GM18502 (cell line): Measurements from ENCODE around the gene UNC45A.
A peak's percentile ranks its signal among the peaks of the same experiment; 100 is the strongest.
"Not testable (repeated sequence)": the region's sequence is repeated elsewhere in the genome, so short reads cannot be mapped to it uniquely, and the experiment has no call there.

Experiments used
- ATAC-seq: cut with Tn5 transposase; IDR thresholded peaks from one replicate; pipeline ENCODE4 v1.9.1; 2021; ENCODE audit warnings: mild to moderate bottlenecking; ENCODE audit not compliant: unreplicated experiment, poor library complexity

Gene UNC45A, protein sequence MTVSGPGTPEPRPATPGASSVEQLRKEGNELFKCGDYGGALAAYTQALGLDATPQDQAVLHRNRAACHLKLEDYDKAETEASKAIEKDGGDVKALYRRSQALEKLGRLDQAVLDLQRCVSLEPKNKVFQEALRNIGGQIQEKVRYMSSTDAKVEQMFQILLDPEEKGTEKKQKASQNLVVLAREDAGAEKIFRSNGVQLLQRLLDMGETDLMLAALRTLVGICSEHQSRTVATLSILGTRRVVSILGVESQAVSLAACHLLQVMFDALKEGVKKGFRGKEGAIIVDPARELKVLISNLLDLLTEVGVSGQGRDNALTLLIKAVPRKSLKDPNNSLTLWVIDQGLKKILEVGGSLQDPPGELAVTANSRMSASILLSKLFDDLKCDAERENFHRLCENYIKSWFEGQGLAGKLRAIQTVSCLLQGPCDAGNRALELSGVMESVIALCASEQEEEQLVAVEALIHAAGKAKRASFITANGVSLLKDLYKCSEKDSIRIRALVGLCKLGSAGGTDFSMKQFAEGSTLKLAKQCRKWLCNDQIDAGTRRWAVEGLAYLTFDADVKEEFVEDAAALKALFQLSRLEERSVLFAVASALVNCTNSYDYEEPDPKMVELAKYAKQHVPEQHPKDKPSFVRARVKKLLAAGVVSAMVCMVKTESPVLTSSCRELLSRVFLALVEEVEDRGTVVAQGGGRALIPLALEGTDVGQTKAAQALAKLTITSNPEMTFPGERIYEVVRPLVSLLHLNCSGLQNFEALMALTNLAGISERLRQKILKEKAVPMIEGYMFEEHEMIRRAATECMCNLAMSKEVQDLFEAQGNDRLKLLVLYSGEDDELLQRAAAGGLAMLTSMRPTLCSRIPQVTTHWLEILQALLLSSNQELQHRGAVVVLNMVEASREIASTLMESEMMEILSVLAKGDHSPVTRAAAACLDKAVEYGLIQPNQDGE

DNA sequence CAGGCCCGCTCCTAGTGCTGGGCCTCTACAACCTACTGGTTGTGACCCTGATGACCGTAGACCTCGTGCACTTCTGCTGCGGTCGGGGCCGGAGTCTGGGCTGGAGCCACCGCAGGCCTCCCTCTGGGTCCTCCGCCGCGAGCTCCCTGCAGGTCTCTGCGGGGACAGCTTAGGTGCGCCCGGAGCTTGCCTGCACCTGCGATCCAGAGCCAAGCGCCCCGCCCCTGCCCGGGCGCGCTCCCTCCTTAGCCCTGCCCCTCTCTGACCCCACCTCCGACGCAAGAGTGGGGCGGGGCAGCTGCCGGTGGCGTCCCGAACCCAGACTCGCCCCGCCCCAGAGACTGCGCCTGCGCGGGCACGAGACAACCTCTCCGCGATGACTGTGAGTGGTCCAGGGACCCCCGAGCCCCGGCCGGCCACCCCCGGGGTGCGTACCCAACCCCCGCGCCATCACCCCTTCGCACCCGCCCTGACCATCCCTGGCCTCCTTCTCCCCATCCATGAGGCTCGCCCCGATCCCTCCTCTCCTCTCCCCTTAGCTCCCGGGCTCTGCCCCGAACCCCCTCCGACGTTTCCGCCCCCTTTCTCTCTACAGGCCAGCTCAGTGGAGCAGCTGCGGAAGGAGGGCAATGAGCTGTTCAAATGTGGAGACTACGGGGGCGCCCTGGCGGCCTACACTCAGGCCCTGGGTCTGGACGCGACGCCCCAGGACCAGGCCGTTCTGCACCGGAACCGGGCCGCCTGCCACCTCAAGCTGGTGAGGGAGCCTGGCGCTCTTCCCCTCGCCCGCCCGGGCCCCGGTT lies at the start of gene UNC45A:
Gene UNC45A, plus strand, starts transcription at position 337 of the 803 bp plus-strand sequence. Its CDS starts 40 bp downstream, at position 377.
- peak; percentile 68 for ATAC-seq

DNA sequence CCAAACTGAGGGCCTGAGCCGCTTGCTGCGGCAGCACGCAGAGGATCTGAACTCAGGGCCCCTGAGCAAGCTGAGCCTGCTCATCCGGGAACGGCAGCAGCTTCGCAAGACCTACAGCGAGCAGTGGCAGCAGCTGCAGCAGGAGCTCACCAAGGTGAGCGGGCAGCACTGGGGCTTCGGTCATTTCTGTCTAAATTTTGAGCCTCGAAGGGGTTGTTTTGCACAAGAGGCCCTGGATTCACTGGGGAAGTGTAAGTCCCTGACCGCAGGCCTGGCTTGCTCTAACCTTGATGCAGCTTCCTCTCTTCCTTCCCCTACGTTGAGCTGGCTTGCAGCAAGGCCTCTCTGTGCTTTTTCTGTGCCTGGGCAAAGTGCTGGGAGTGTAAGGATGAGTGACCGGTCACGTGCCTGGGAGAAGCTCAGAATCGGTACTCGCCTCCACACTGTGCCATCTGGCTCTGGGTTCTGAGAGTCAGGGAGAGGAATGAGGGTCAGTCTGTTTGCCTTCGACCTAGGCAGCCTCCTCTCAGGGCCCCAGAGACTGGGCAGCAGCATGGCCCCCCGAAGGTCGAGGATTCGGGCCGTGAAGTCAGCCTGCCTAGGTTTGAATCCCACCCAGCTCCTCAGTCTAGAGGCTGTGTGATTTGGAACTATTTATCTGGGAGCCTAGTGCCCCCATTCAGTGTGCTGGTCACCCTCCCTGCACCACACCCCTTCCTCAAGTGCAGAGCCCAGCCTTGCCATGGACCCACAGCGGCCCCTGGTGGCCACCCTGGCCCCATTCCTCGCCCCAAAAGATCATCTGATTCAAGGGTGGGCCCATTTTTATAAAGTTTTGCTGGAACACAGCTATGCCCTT lies 49.4 kb upstream of the UNC45A start:
- ATAC-seq: peak; percentile 59

DNA sequence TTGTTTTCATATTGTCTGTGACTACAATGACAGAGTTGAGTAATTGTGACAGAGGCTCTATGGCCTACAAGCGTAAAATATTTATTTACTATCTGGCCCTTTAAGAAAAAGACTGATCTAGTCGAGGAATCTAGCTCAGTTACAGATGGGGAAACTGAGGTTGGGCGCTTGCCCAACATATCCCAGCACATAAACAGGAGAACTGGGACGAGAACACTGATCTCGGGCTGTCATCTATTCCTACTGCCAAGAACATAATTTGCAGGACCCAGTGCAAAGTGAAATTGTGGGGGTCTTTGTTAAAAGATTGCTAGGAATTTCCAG lies 48.8 kb upstream of the UNC45A start:
- ATAC-seq: no peak

DNA sequence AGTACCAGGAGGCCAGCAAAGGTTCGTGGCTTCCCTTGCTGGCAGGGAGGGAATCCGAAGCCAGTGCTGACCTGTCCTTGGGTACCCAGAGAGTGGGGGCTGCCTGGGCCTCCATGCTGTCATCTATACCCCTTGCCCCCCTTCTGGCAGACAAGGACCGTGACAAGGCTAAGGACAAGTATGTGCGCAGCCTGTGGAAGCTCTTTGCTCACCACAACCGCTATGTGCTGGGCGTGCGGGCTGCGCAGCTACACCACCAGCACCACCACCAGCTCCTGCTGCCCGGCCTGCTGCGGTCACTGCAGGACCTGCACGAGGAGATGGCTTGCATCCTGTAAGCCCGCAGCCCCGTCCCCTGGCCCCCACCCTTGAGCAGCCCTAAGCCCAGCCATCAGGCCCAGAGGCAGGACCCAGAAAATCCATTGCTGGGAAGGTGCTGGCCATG lies 48.0 kb upstream of the UNC45A start:
- ATAC-seq: no peak

DNA sequence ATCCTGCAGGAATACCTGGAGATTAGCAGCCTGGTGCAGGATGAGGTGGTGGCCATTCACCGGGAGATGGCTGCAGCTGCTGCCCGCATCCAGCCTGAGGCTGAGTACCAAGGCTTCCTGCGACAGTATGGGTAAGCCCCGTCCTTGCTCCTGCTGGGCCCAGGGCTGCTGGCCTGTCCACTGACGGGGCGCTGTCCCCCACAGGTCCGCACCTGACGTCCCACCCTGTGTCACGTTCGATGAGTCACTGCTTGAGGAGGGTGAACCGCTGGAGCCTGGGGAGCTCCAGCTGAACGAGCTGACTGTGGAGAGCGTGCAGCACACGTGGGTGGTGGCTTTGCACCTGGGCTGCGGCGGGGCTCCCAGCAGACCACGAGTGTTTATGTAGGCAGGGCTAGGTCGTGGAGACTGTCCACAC lies 45.8 kb upstream of the UNC45A start:
- no peak for ATAC-seq

DNA sequence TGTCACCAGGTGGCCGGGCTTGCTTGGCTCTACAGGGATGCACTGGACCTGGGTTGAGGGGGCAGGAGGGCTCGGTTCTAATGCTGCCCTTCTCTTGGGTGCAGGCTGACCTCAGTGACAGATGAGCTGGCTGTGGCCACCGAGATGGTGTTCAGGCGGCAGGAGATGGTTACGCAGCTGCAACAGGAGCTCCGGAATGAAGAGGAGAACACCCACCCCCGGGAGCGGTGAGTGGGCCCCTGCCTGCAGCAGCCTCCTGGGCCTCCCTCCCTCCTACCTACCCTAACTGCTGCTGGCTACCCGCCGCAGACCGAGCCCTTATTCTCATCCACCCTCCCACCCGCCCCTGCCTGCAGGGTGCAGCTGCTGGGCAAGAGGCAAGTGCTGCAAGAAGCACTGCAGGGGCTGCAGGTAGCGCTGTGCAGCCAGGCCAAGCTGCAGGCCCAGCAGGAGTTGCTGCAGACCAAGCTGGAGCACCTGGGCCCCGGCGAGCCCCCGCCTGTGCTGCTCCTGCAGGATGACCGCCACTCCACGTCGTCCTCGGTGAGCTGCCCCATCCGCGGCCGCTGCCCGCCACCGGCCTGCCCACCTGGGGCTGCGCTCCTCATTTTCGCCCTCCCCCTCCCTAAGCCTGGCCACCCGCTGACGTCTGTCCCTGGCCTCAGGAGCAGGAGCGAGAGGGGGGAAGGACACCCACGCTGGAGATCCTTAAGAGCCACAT lies 45.2 kb upstream of the UNC45A start:
- ATAC-seq: no peak

DNA sequence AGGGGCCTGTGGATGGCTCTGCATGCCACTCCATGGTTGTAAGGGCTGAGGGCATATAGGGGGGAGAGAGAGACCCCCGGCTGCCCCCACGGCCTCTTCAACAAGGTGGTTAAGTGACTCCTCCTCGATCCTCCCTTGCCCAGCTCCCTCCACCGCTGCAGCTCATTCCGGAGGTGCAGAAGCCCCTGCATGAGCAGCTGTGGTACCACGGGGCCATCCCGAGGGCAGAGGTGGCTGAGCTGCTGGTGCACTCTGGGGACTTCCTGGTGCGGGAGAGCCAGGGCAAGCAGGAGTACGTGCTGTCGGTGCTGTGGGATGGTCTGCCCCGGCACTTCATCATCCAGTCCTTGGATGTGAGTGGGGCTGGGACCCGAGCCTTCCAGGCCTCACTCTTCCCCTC lies 44.2 kb upstream of the UNC45A start:
- ATAC-seq: no peak

DNA sequence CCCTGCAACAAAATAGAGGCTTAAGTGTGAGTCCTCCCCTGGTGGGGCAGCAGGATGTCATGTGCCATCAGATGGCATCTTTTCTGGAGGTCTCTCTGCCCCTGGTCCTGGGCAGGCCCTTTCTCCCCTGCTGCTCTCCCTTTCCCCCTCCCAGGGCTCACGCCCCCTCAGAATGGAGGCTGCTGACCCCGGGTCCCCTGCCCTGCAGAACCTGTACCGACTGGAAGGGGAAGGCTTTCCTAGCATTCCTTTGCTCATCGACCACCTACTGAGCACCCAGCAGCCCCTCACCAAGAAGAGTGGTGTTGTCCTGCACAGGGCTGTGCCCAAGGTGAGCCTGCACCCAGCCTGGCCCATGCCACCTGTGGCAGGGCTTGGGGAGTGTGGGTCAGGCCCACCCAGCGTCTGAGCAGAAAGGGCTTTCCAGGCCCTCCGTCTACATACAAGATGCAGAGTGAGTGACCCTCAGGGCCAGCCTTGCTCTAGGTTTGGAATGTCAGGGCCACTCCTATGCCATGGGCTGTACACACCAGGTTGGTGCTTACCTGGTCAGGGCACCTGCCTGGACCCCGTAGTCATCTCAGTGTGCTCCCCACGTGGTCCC lies 43.6 kb upstream of the UNC45A start:
- no peak for ATAC-seq

DNA sequence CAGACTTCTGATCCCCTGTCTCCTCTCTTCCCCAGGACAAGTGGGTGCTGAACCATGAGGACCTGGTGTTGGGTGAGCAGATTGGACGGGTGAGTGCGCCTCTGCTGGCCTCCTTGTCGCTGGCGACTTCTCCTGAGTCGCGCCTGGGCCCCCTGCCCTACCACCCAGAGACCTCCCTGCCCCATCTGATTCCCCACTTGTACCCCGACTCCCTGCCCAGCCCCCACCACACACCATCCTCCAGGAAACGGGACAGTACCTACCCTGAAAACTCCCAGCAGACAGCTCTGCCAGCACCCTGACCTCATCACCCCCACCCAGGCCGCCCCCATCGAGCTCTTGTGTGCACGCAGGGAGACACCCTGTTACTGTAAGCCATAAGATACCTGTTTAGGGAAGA lies 43.1 kb upstream of the UNC45A start:
- ATAC-seq: no peak

DNA sequence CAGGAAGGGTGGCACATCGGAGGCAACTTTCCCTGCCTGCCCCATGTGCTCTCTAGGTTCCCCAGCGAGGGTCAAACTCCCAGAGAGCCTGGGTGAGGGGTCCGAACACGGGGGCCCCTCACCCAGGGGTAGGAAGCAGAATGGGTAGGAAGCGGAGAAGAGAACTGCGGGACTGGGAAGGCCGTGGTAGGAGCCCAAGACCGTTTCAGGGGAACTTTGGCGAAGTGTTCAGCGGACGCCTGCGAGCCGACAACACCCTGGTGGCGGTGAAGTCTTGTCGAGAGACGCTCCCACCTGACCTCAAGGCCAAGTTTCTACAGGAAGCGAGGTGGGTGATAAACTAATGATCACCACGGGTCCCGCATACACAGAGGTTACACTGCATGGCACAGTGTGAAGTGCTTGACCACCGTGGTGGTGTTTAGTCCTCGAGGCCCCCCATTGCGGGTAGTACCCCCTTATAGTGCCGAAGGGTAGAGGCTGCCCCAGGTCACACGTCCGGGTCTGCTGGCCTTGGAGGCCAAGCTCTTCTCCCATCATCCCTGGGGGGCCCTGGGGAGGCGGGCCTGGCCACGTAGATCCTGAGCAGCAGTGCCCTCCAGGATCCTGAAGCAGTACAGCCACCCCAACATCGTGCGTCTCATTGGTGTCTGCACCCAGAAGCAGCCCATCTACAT lies 42.4 kb upstream of the UNC45A start:
- ATAC-seq: no peak

DNA sequence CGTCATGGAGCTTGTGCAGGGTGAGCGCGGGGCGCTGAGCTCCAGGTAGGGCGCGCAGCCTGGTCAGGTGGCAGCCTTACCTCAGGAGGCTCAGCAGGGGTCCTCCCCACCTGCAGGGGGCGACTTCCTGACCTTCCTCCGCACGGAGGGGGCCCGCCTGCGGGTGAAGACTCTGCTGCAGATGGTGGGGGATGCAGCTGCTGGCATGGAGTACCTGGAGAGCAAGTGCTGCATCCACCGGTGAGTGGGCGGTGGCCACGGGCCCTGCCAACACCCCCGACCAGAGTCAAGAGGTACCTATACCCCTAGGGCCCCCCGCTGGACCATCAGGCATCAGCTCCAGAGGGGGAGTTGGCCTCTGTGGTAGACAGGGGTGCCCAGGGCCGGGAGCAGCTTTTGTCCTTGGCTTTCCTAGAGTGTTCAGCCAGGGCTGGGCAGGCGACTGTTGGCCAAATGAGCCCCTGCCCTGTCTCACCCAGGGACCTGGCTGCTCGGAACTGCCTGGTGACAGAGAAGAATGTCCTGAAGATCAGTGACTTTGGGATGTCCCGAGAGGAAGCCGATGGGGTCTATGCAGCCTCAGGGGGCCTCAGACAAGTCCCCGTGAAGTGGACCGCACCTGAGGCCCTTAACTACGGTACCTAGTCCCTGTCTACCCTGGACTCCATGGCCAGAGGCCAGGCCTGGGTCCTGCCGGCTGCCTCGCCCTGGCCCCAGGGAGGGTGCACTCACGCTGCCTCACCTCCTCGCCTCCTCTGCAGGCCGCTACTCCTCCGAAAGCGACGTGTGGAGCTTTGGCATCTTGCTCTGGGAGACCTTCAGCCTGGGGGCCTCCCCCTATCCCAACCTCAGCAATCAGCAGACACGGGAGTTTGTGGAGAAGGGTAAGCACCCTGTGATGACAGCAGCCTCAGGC lies 41.7 kb upstream of the UNC45A start:
- no peak for ATAC-seq

DNA sequence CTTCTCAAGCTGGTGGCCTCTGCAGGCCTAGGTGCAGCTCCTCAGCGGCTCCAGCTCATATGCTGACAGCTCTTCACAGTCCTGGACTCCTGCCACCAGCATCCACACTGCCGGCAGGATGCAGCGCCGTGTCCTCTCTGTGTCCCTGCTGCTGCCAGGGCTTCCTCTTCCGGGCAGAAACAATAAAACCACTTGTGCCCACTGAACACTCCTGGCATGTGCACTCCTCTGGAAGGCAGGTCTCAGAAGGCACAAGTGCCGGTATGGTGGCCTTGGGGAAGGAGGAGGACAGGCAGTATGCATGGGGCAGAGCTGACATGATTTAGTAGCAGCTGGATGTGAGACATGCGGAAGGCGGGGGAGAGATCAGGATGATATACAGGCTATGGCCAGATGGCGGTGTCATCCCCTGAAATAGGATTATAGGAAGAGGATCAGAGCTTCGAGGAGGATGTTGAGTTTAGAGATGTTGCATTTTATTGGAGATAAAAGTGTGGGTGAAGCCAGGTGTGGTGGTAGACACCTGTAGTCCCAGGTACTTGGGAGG lies 39.4 kb upstream of the UNC45A start:
- ATAC-seq: no peak

DNA sequence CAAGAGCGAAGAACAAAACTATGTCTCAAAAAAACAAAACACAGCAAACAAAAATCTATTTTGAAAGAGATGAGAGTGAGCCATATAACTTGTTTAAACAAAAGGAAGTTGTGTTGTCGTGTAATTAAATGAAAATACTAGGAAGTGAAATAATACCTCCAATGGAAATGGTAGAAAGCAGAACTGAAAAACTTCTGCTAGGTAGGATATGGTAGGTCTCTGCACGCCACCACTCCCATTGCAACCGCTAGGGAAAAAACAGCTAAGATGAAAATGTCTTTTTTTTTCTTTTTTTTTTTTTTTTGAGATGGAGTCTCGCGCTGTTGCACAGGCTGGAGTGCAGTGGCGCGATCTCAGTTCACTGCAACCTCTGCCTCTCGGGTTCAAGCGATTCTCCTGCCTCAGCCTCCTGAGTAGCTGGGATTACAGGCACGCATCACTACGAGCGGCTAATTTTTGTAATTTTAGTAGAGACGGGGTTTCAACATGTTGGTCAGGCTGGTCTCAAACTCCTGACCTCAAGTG lies 37.9 kb upstream of the UNC45A start:
- not testable (repeated sequence) for ATAC-seq

DNA sequence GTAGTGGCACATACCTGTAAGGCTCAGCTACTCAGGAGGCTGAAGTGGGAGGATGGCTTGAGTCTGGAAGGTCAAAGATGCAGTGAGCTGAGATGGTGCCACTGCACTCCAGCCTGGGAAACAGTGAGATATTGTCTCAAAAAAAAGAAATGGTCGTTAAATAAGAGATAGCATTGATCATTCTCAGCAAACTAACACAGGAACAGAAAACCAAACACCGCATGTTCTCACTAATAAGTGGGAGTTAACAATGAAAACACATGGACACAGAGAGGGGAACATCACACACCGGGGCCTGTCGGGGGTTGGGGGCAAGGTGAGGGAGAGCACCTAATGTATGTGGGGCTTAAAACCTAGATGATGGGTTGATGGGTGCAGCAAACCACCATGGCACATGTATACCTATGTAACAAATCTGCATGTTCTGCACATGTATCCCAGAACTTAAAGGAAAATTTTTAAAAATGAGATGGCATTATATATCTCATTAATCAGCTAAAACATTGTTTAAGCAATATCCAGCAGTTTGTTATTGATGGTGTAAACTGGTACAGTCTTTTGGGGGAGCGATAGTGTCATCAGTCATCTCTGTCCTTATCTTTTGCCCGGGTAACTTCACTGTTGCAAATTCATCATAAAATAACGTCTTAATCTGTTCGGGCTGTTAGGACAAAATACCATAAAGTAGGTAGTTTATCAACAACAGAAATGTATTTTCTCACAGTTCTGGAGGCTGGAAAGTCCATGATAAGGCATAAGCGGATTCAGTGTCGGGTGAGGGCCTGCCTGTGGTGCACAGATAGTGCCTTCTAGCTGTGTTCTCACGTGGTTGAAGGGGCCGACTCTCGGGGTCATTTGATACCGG lies 33.7 kb upstream of the UNC45A start:
- no peak for ATAC-seq

DNA sequence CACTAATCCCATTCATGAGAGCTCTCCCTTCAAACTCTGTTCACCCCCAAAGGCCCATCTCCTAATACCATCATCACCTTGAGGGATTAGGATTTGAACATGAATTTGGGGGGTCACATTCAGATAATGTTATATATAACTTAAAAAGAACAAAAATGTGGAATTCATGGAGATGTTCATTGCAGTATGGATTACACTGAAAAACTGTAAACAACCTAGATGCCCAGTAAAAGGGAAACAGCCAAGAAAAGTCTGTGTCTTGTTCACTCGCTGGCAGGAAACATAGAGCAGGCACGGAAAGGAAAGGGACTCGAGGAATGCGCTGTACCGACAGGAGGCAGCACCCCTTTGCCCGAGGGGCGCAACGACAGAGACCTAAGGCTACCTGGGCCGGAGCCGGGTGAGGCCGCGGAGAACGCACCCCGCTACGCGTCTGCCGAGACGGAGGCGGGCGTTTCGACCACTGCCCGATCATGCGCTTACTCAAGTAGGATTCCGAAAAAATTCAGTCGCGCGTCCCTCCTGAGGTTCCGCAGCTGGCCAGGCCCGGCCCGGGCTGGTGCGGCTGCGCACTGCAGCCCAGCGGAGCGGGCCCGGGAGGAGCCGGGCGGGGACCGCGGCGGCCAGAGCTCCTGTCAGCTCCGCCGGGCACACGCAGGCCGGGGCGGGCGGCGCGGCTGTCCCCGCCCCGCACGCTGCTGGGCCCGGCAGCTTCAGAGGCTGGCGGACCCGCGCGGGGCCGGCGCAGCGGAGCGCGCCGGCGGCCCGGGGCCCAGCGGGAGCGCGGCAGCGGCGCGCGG lies 32.8 kb upstream of the UNC45A start:
- peak; percentile 70 for ATAC-seq
